H9 (cell line): Measurements from ENCODE around the gene CHI3L2. TPM values are rescaled to one million over a fixed set of nuclear protein-coding genes. Genes with fewer than 3 reads are reported as not detected.

ENCODE experiments used
- DNase-seq: peaks from one replicate; pipeline ENCODE4 v3.0.0-alpha.2; 2017
- H2AFZ ChIP-seq: one replicate; pipeline ENCODE4 v1.6.1; 2013; ENCODE audit warnings: mild to moderate bottlenecking, low read length, control low read depth, moderate library complexity
- H2AK5ac ChIP-seq: 2 replicates; pipeline ENCODE4 v1.6.1; 2013; ENCODE audit warnings: low read length, control low read depth, mixed read lengths; ENCODE audit not compliant: insufficient read length
- H2BK120ac ChIP-seq: one replicate; pipeline ENCODE4 v1.6.1; 2013; ENCODE audit warnings: low read depth, mild to moderate bottlenecking, low read length, control low read depth, inconsistent platforms; ENCODE audit not compliant: poor library complexity, severe bottlenecking
- H2BK12ac ChIP-seq: 2 replicates; pipeline ENCODE4 v1.6.1; 2013; ENCODE audit warnings: low read length, control low read depth, mixed read lengths, low read depth; ENCODE audit not compliant: insufficient read length
- H2BK15ac ChIP-seq: 2 replicates; pipeline ENCODE4 v1.6.1; 2013; ENCODE audit warnings: low read depth, low read length, control low read depth
- H2BK20ac ChIP-seq: one replicate; pipeline ENCODE4 v1.6.1; 2013; ENCODE audit warnings: low read depth, mild to moderate bottlenecking, low read length, control low read depth, inconsistent platforms; ENCODE audit not compliant: poor library complexity, severe bottlenecking
- H2BK5ac ChIP-seq: 2 replicates; pipeline ENCODE4 v1.6.1; 2013; ENCODE audit warnings: low read length, control low read depth, mixed read lengths; ENCODE audit not compliant: insufficient read length
- H3K14ac ChIP-seq: 2 replicates; pipeline ENCODE4 v1.6.1; 2013; ENCODE audit warnings: low read length, control low read depth; ENCODE audit not compliant: insufficient read depth
- H3K18ac ChIP-seq: 2 replicates; pipeline ENCODE4 v1.6.1; 2013; ENCODE audit warnings: low read depth, mild to moderate bottlenecking, mixed read lengths, low read length, control low read depth; ENCODE audit not compliant: insufficient read length
- H3K23ac ChIP-seq: 2 replicates; pipeline ENCODE4 v1.6.1; 2013; ENCODE audit warnings: low read length, control low read depth, mixed read lengths, low read depth; ENCODE audit not compliant: insufficient read length
- H3K23me2 ChIP-seq: 2 replicates; pipeline ENCODE4 v1.6.1; 2013; ENCODE audit warnings: low read depth, mild to moderate bottlenecking, mixed read lengths, low read length, control low read depth; ENCODE audit not compliant: insufficient read length, poor library complexity, severe bottlenecking
- H3K27ac ChIP-seq: 2 replicates; pipeline ENCODE4 v1.5.1; 2013; ENCODE audit warnings: low read length, control low read depth, mixed read lengths, low read depth; ENCODE audit not compliant: insufficient read length
- H3K27me3 ChIP-seq: 2 replicates; pipeline ENCODE4 v1.6.1; 2013; ENCODE audit warnings: low read length, control low read depth, inconsistent platforms; ENCODE audit not compliant: insufficient read depth
- H3K4ac ChIP-seq: 2 replicates; pipeline ENCODE4 v1.6.1; 2013; ENCODE audit warnings: low read depth, mild to moderate bottlenecking, control low read depth, inconsistent platforms, low read length, moderate library complexity
- H3K4me1 ChIP-seq: 2 replicates; pipeline ENCODE4 v1.6.1; 2013; ENCODE audit warnings: low read length, control low read depth, inconsistent platforms; ENCODE audit not compliant: insufficient read depth
- H3K4me2 ChIP-seq: 2 replicates; pipeline ENCODE4 v1.6.1; 2013; ENCODE audit warnings: low read length, control low read depth, mixed read lengths; ENCODE audit not compliant: insufficient read length, insufficient read depth
- H3K56ac ChIP-seq: 2 replicates; pipeline ENCODE4 v1.6.1; 2013; ENCODE audit warnings: low read depth, mild to moderate bottlenecking, mixed read lengths, low read length, control low read depth; ENCODE audit not compliant: insufficient read length
- H3K79me1 ChIP-seq: 2 replicates; pipeline ENCODE4 v1.6.1; 2013; ENCODE audit warnings: low read depth, mild to moderate bottlenecking, moderate library complexity, low read length, control low read depth, inconsistent platforms; ENCODE audit not compliant: insufficient read depth, poor library complexity, severe bottlenecking
- H3K79me2 ChIP-seq: 2 replicates; pipeline ENCODE4 v1.6.1; 2013; ENCODE audit warnings: low read length, control low read depth, inconsistent platforms; ENCODE audit not compliant: insufficient read depth
- H3K9ac ChIP-seq: 2 replicates; pipeline ENCODE4 v1.6.1; 2013; ENCODE audit warnings: low read length, control low read depth, mixed read lengths; ENCODE audit not compliant: insufficient read length; ENCODE audit errors: extremely low read depth
- H3K9me3 ChIP-seq: one replicate; pipeline ENCODE4 v1.6.1; 2013; ENCODE audit warnings: low read depth, low read length, inconsistent platforms; ENCODE audit not compliant: control insufficient read depth
- H3T11ph ChIP-seq: one replicate; pipeline ENCODE4 v1.6.1; 2013; ENCODE audit warnings: mild to moderate bottlenecking, low read length, control low read depth, inconsistent platforms
- H4K20me1 ChIP-seq: one replicate; pipeline ENCODE4 v1.6.1; 2013; ENCODE audit not compliant: control insufficient read depth, insufficient read length, insufficient read depth
- H4K5ac ChIP-seq: 2 replicates; pipeline ENCODE4 v1.6.1; 2013; ENCODE audit warnings: low read depth, mild to moderate bottlenecking, mixed read lengths, low read length, control low read depth; ENCODE audit not compliant: insufficient read length
- H4K8ac ChIP-seq: replicated peaks from 2 replicates; pipeline ENCODE4 v1.6.1; 2013; ENCODE audit warnings: low read length, control low read depth, mixed read lengths, low read depth; ENCODE audit not compliant: insufficient read length
- H4K91ac ChIP-seq: 2 replicates; pipeline ENCODE4 v1.6.1; 2013; ENCODE audit warnings: low read depth, mild to moderate bottlenecking, moderate library complexity, mixed read lengths, low read length, control low read depth; ENCODE audit not compliant: insufficient read length
- H3K27ac Mint-ChIP-seq, 3 experiments: 2 replicates in 2 of 3; 3 replicates in 1 of 3; pipeline ENCODE4 v1.8.0; 2020 to 2021; ENCODE audit warnings: mixed read lengths in 3 of 3, mild to moderate bottlenecking in 1 of 3, moderate library complexity in 1 of 3
- H3K27me3 Mint-ChIP-seq: 2 replicates; pipeline ENCODE4 v1.8.0; 2021; ENCODE audit warnings: low read depth, mild to moderate bottlenecking, moderate library complexity, mixed read lengths
- H3K36me3 Mint-ChIP-seq, 3 experiments: 2 replicates in 2 of 3; 3 replicates in 1 of 3; pipeline ENCODE4 v1.8.0; 2020 to 2021; ENCODE audit warnings: low read depth in 3 of 3, mixed read lengths in 3 of 3; ENCODE audit not compliant: insufficient read depth in 1 of 3
- H3K4me1 Mint-ChIP-seq, 2 experiments: 2 replicates each; pipeline ENCODE4 v1.8.0; 2020; ENCODE audit warnings: mixed read lengths in 2 of 2
- H3K4me3 Mint-ChIP-seq, 2 experiments: 2 replicates in 1 of 2; 3 replicates in 1 of 2; pipeline ENCODE4 v1.8.0; 2020 to 2021; ENCODE audit warnings: mild to moderate bottlenecking in 2 of 2, mixed read lengths in 2 of 2, moderate library complexity in 1 of 2
- H3K9me3 Mint-ChIP-seq, 2 experiments: 2 replicates in 1 of 2; 3 replicates in 1 of 2; pipeline ENCODE4 v1.8.0; 2020; ENCODE audit warnings: mild to moderate bottlenecking in 2 of 2, mixed read lengths in 2 of 2, moderate library complexity in 1 of 2
- total RNA-seq: library from RNA; stranded (reverse); gene quantifications from 2 replicates; pipeline ENCODE4 v1.2.1, GENCODE V29; 2021
- TF ChIP-seq, protein P1 (sequence below): fragments of 200-600 bp; sonication (generic); conservative IDR thresholded peaks from 3 replicates; pipeline ENCODE4 v1.8.0; 2021; ENCODE audit warnings: antibody characterized with exemption, mild to moderate bottlenecking

The CHI3L2 gene
- total RNA-seq, 1 experiment from 2014 or later = not detected

DNA sequence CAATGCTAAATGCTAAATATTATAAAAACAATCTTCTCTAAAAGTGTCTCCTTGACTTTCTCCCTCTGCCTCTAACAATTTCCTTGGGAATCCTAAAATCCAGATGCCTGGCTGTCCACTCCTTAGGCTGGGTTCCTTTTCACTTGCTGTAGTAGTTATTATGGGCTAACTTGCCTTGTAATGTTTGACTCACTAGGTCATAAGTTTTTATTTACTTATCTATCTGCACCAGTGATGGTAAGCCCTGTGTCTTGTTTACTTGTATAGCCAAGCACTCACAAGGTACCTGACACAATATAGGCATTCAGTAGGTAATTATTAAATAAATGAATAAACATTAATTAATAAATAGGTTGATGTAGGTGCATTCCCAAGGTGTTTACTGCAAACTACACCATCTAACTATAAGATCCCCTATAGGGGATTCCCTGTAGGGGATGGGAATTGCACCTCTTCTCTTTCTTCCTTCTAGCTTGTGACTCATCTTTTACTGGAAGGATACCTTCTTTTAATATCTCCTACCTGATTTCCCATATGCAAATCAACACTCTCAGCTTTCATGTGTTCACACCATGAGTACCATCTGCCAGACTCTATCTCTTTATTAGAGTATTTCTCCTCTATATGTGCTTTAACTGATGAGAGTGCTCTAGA lies 48.4 kb downstream of the CHI3L2 start:
- no peak overlapping the region for H3K18ac ChIP-seq
- no peak overlapping the region for H2BK15ac ChIP-seq
- no peak overlapping the region for H2BK120ac ChIP-seq
- no peak overlapping the region for H3K56ac ChIP-seq
- H4K20me1 ChIP-seq = no peaks in the 10 kb centered on the region
- H2BK20ac ChIP-seq = no peak overlapping the region
- Mint-ChIP-seq H3K9me3 (peaks cover 7 to 9% of the 10 kb centered on the region in 2 experiments; a peak in 3 of 5 replicates), H3K4me1 (peaks cover 25 to 28% of the 10 kb centered on the region in 2 experiments), H3K27me3 (peaks cover 6% of the 10 kb centered on the region), H3K4me3 (no peak overlapping the region), H3K36me3 (peaks cover 0 to 10% (median 0%) of the 10 kb centered on the region in 3 experiments; a peak in 3 of 7 replicates), H3K27ac (no peak overlapping the region)
- H3K79me1 ChIP-seq = no peaks in the 10 kb centered on the region
- no peak overlapping the region for H2AK5ac ChIP-seq
- H2AFZ ChIP-seq = no peak overlapping the region
- no peaks in the 10 kb centered on the region for H3K27me3 ChIP-seq
- no peaks in the 10 kb centered on the region for H3K79me2 ChIP-seq
- H3K4me1 ChIP-seq = no peaks in the 10 kb centered on the region; the same call in 1 of the 2 replicates
- H2BK12ac ChIP-seq = no peak overlapping the region
- TF ChIP-seq, protein P1, sequence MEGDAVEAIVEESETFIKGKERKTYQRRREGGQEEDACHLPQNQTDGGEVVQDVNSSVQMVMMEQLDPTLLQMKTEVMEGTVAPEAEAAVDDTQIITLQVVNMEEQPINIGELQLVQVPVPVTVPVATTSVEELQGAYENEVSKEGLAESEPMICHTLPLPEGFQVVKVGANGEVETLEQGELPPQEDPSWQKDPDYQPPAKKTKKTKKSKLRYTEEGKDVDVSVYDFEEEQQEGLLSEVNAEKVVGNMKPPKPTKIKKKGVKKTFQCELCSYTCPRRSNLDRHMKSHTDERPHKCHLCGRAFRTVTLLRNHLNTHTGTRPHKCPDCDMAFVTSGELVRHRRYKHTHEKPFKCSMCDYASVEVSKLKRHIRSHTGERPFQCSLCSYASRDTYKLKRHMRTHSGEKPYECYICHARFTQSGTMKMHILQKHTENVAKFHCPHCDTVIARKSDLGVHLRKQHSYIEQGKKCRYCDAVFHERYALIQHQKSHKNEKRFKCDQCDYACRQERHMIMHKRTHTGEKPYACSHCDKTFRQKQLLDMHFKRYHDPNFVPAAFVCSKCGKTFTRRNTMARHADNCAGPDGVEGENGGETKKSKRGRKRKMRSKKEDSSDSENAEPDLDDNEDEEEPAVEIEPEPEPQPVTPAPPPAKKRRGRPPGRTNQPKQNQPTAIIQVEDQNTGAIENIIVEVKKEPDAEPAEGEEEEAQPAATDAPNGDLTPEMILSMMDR = no peak
- H3K23me2 ChIP-seq = no peaks in the 10 kb centered on the region
- no peaks in the 10 kb centered on the region for H3K9me3 ChIP-seq
- H3K4me2 ChIP-seq = no peak overlapping the region
- H3K23ac ChIP-seq = no peak overlapping the region
- no peak overlapping the region for H3K27ac ChIP-seq
- no peak overlapping the region for H3T11ph ChIP-seq
- H3K9ac ChIP-seq = no peak overlapping the region
- H4K5ac ChIP-seq = no peak overlapping the region
- DNase-seq = no peak
- H3K4ac ChIP-seq = no peak overlapping the region
- no peak overlapping the region for H3K14ac ChIP-seq
- no peak overlapping the region for H2BK5ac ChIP-seq
- no peak overlapping the region for H4K91ac ChIP-seq
- no peak overlapping the region for H4K8ac ChIP-seq
